GM19468 (cell line): ENCODE data around the gene WBP2.

Experiments used
- ATAC-seq: cut with Tn5 transposase; IDR thresholded peaks from one replicate; pipeline ENCODE4 v1.9.1; 2021; ENCODE audit warnings: mild to moderate bottlenecking, moderate library complexity, moderate number of reproducible peaks; ENCODE audit not compliant: unreplicated experiment; ENCODE audit errors: extremely low read depth

The WBP2 gene

DNA sequence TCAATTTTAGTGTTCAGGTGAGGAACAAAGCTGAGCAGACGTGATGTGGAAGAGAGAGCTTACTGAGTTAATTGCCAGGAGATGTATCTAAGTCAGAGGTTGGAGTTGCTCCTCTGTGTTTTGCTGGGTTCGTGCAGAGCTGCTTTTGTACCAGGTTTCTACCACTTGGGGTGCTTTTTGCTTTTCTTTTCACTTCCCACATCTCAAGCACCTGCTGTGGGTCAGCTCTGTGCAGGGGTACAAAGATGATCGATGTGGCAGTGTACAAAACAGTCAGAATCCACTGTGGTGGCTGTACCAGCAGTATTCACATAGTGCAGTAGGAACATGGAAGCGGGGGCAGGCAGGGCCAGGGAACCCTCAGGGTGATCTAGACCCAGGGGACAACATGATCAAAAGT is 55.7 kb downstream of the WBP2 start:
- ATAC-seq: no peak

DNA sequence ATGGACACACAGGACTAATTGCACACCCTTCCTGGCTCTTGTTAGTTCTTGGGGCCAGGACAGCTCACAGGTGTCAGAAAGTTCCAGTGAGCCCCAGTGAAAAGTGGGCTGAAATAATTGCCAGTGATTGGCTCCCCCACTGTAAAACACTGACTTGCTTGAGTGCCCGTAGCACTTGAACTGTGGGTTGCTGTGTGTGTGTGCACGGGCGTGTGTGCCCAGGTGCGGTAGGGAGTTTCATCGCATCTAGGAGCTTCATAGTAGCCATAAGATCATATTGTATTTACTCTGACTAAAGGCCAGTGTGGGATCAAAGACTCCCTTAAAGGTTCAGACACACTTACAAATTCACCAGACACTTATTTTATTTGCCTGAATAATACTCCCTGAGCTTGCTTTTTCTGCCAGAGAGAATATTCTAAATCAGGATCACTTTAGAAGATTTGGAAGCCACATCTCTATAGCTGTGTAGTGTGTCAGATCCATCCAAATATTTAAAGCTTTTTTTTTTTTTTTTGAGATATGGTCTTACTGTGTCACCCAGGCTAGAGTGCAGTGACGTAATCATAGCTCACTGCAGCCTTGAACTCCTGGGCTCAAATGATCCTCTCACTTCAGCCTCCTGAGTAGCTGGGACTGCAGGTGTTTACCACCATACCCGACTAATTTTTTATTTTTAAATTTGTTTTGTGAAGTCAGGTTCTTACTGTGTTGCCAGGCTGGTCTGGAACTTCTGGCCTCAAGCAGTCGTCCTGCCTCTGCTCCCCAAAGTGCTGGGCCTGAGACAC is 59.1 kb downstream of the WBP2 start:
- ATAC-seq: no peak
